Thyroid gland (tissue), 4 donors: Measurements from ENCODE around the gene C22orf15. TPM values are rescaled to one million over a fixed set of nuclear protein-coding genes. Genes with fewer than 3 reads are reported as not detected.

Experiments
- DNase-seq, 2 donors: peaks; one replicate each; pipeline ENCODE4 v3.0.0-alpha.2; 2019
- H3K27ac ChIP-seq, 3 donors: fragments of 200-600 bp; sonication (generic); 1 replicate in 2 of 3; 2 replicates in 1 of 3; pipeline ENCODE4 v1.5.1; 2016 to 2019; ENCODE audit warnings: mild to moderate bottlenecking in 1 of 3, moderate library complexity in 1 of 3
- H3K27me3 ChIP-seq: fragments of 200-600 bp; sonication (generic); one replicate; pipeline ENCODE4 v1.5.1; 2019
- H3K36me3 ChIP-seq, 2 donors: fragments of 200-600 bp; sonication (generic); one replicate each; pipeline ENCODE4 v1.5.1; 2016 to 2019
- H3K4me1 ChIP-seq, 2 donors: fragments of 200-600 bp; sonication (generic); one replicate each; pipeline ENCODE4 v1.5.1; 2017 to 2019
- H3K4me3 ChIP-seq, 3 donors: fragments of 200-600 bp; sonication (generic); replicated peaks in 1 of 3; 1 replicate in 2 of 3; 2 replicates in 1 of 3; pipeline ENCODE4 v1.5.1; 2016; ENCODE audit warnings: mild to moderate bottlenecking in 1 of 3
- H3K9me3 ChIP-seq: fragments of 200-600 bp; sonication (generic); one replicate; pipeline ENCODE4 v1.5.1; 2017
- POLR2A ChIP-seq, 2 donors: fragments of 450-650 bp; IDR thresholded peaks; one replicate each; pipeline ENCODE4 v1.6.1; 2017; ENCODE audit warnings: antibody characterized with exemption in 2 of 2, mild to moderate bottlenecking in 2 of 2, moderate library complexity in 1 of 2
- WGBS, 2 donors: methylation state at CpG; one replicate each; pipeline ENCODE4 v1.1.5; 2017; 5-methylcytosine and 5-hydroxymethylcytosine counted together
- intact Hi-C: fragments of 100-400 bp; cut with DNase I; formaldehyde crosslinking; loops from one replicate; pipeline ENCODE4 v1.15.1; 2023
- total RNA-seq, 4 donors: library from RNA; depleted of rRNA; stranded (reverse); fragments of >200 nt; gene quantifications; one replicate each; pipeline ENCODE4 v1.2.3, GENCODE V29; 2016
- TF ChIP-seq, protein P1 (sequence below), 6 experiments: fragments of 200-600 bp in 3 of 6; fragments of 450-650 bp in 3 of 6; sonication (generic) in 3 of 6; IDR thresholded peaks; one replicate each; pipeline ENCODE4 v1.5.1; 2016 to 2019; ENCODE audit warnings: antibody characterized with exemption in 6 of 6, mild to moderate bottlenecking in 2 of 6, inconsistent platforms in 1 of 6, moderate library complexity in 1 of 6

Gene C22orf15
- total RNA-seq, 4 donors from 2014 or later = not detected

DNA sequence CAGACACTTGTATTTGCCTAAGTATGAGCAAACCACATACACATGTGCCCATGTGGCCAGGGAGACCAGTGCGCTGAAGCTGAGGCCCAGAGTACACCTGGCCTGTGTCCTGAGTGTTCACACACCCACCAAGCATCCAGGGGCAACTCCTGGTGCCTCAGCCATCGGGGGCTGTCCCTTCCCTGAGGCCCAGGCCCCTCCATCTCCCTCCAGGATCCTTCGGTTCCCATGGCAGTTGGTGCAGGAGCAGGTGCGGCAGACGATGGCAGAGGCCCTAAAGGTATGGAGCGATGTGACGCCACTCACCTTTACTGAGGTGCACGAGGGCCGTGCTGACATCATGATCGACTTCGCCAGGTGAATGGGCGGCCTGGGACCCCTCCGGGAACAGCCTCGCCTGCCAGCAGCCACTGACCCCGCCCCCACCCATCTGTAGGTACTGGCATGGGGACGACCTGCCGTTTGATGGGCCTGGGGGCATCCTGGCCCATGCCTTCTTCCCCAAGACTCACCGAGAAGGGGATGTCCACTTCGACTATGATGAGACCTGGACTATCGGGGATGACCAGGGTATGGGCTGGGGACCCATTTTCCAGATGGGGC is 17.5 kb downstream of the C22orf15 start:
- DNase-seq = no peak
- H3K27ac ChIP-seq = no peak overlapping the region
- no peak for TF ChIP-seq POLR2A (IDR thresholded peaks at IDR 0.05)
- TF ChIP-seq, protein P1, sequence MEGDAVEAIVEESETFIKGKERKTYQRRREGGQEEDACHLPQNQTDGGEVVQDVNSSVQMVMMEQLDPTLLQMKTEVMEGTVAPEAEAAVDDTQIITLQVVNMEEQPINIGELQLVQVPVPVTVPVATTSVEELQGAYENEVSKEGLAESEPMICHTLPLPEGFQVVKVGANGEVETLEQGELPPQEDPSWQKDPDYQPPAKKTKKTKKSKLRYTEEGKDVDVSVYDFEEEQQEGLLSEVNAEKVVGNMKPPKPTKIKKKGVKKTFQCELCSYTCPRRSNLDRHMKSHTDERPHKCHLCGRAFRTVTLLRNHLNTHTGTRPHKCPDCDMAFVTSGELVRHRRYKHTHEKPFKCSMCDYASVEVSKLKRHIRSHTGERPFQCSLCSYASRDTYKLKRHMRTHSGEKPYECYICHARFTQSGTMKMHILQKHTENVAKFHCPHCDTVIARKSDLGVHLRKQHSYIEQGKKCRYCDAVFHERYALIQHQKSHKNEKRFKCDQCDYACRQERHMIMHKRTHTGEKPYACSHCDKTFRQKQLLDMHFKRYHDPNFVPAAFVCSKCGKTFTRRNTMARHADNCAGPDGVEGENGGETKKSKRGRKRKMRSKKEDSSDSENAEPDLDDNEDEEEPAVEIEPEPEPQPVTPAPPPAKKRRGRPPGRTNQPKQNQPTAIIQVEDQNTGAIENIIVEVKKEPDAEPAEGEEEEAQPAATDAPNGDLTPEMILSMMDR (IDR thresholded peaks at IDR 0.05) = no peak
- no peaks in the 10 kb centered on the region for H3K9me3 ChIP-seq
- H3K36me3 ChIP-seq = no peaks in the 10 kb centered on the region
- no peak overlapping the region for H3K4me3 ChIP-seq
- no peaks in the 10 kb centered on the region for H3K27me3 ChIP-seq
- no peaks in the 10 kb centered on the region for H3K4me1 ChIP-seq
- intact Hi-C loops = no loop called here
- WGBS, 2 donors = 85 to 93% methylated on average over 16 to 17 of the region's 20 CpGs

DNA sequence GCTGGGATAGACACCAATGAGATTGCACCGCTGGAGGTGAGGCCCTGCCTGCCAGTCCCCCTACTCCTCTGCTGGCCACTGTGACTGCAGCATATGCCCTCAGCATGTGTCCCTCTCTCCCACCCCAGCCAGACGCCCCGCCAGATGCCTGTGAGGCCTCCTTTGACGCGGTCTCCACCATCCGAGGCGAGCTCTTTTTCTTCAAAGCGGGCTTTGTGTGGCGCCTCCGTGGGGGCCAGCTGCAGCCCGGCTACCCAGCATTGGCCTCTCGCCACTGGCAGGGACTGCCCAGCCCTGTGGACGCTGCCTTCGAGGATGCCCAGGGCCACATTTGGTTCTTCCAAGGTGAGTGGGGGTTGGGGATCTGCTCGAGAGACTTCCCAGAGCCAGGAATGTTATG is 18.3 kb downstream of the C22orf15 start:
- Histone ChIP-seq H3K4me1 (no peaks in the 10 kb centered on the region), H3K9me3 (no peaks in the 10 kb centered on the region), H3K27me3 (no peaks in the 10 kb centered on the region), H3K36me3 (no peaks in the 10 kb centered on the region), H3K4me3 (no peak overlapping the region), H3K27ac (no peak overlapping the region)
- DNase-seq = no peak
- WGBS, 2 donors = 81 to 93% methylated on average over 14 to 15 of the region's 15 CpGs
- intact Hi-C loops = no loop called here
- TF ChIP-seq POLR2A (IDR thresholded peaks at IDR 0.05) = no peak
- TF ChIP-seq, protein P1 (IDR thresholded peaks at IDR 0.05) = no peak

DNA sequence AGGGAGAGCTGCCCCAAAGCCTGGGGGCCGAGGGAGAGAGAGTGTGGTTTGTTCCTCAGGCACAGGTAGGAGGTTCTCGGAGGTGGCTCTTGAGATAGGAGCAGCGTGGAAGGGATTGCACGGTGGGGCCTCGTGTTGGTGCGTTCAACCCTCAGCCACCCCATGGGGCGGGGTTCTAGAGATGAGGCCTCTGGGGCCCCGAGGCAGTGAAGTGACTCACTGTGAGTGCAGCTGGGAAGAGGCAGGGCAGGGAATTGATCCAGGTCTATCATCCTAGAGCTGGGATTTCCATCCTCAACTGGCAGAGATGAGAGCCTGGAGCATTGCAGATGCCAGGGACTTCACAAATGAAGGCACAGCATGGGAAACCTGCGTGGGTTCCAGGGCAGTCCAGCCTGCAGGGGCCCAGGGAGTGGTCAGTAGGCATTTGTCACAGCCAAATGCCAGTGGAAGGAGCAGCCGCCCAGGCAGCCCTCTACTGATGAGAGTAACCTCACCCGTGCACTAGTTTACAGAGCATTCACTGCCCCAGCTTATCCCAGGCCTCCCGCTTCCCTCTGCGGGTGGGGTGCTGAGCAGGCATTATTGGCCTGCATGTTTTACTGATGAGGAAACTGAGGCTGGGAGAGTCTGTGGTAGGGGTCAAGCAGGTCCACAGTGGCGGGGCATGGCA is 18.9 kb downstream of the C22orf15 start:
- Histone ChIP-seq H3K4me1 (peaks cover 5% of the 10 kb centered on the region in 2 donors), H3K4me3 (no peak overlapping the region), H3K36me3 (no peaks in the 10 kb centered on the region), H3K27ac (no peak overlapping the region), H3K9me3 (no peaks in the 10 kb centered on the region), H3K27me3 (no peaks in the 10 kb centered on the region)
- WGBS, 2 donors = 72 to 74% methylated on average over 9 to 14 of the region's 14 CpGs
- intact Hi-C loops = no loop called here
- DNase-seq = no peak
- TF ChIP-seq, protein P1 (IDR thresholded peaks at IDR 0.05) = no peak
- TF ChIP-seq POLR2A (IDR thresholded peaks at IDR 0.05) = no peak

DNA sequence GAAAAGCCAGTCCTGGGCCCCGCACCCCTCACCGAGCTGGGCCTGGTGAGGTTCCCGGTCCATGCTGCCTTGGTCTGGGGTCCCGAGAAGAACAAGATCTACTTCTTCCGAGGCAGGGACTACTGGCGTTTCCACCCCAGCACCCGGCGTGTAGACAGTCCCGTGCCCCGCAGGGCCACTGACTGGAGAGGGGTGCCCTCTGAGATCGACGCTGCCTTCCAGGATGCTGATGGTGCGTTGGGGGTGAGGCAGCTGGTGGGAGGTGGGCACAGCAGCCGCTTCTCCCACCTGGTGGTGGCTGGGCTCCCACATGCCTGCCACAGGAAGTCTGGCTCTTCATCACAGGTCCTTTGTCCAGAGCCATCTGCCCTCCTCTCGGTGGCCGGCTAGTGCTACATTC is 19.5 kb downstream of the C22orf15 start:
- no peaks in the 10 kb centered on the region for H3K9me3 ChIP-seq
- WGBS, 2 donors = 91 to 94% methylated on average over 3 to 16 of the region's 16 CpGs
- TF ChIP-seq, protein P1 (IDR thresholded peaks at IDR 0.05) = no peak
- TF ChIP-seq POLR2A (IDR thresholded peaks at IDR 0.05) = no peak
- no peak overlapping the region for H3K4me3 ChIP-seq
- H3K36me3 ChIP-seq = no peaks in the 10 kb centered on the region
- H3K4me1 ChIP-seq = peaks cover 5 to 6% of the 10 kb centered on the region in 2 donors
- intact Hi-C loops = no loop called here
- DNase-seq = no peak
- H3K27me3 ChIP-seq = no peaks in the 10 kb centered on the region
- no peak overlapping the region for H3K27ac ChIP-seq

- WGBS, 2 donors = 100% methylated on average over 1 of the region's 1 CpG
- Histone ChIP-seq H3K4me1 (peaks cover 6 to 7% of the 10 kb centered on the region in 2 donors), H3K9me3 (no peaks in the 10 kb centered on the region), H3K4me3 (no peak overlapping the region), H3K36me3 (no peaks in the 10 kb centered on the region), H3K27ac (no peak overlapping the region), H3K27me3 (no peaks in the 10 kb centered on the region)
- TF ChIP-seq, protein P1 (IDR thresholded peaks at IDR 0.05) = no peak
- TF ChIP-seq POLR2A (IDR thresholded peaks at IDR 0.05) = no peak
- intact Hi-C loops = no loop called here
- DNase-seq = no peak
Observed at GRCh38 chr22:23782703-23783102, 19.9 kb downstream of the C22orf15 start.
